Tibial artery (tissue), 4 donors: ENCODE results near the gene HCLS1.
"Not testable (repeated sequence)": the region's sequence is repeated elsewhere in the genome, so short reads cannot be mapped to it uniquely, and the experiment has no call there.

Experiments
- DNase-seq, 2 donors: peaks; one replicate each; pipeline ENCODE4 v3.0.0-alpha.2; 2019
- H3K27ac ChIP-seq, 2 donors: fragments of 200-600 bp; sonication (generic) in 1 of 2; 1 replicate in 1 of 2; 2 replicates in 1 of 2; pipeline ENCODE4 v1.5.1; 2018 to 2019; ENCODE audit warnings: mild to moderate bottlenecking in 1 of 2
- H3K27me3 ChIP-seq, 2 donors: fragments of 200-600 bp; sonication (generic) in 1 of 2; one replicate each; pipeline versions ENCODE4 v1.5.1 to v1.6.0; 2016 to 2019
- H3K36me3 ChIP-seq, 3 donors: fragments of 200-600 bp; sonication (generic) in 2 of 3; one replicate each; pipeline ENCODE4 v1.5.1; 2016 to 2019; ENCODE audit warnings: mild to moderate bottlenecking in 2 of 3
- H3K4me1 ChIP-seq, 4 donors: fragments of 200-600 bp; sonication (generic) in 2 of 4; 1 replicate in 3 of 4; 2 replicates in 1 of 4; pipeline ENCODE4 v1.5.1; 2016 to 2019
- H3K4me3 ChIP-seq, 2 donors: fragments of 200-600 bp; sonication (generic) in 1 of 2; 1 replicate in 1 of 2; 2 replicates in 1 of 2; pipeline ENCODE4 v1.5.1; 2018 to 2019; ENCODE audit warnings: mild to moderate bottlenecking in 2 of 2
- H3K9me3 ChIP-seq, 3 donors: fragments of 200-600 bp; sonication (generic) in 1 of 3; one replicate each; pipeline ENCODE4 v1.5.1; 2016 to 2019
- CTCF ChIP-seq, 2 experiments: fragments of 200-600 bp in 1 of 2; fragments of 450-650 bp in 1 of 2; IDR thresholded peaks; one replicate each; pipeline ENCODE4 v1.5.1; 2017 to 2019; ENCODE audit warnings: antibody characterized with exemption in 2 of 2, mild to moderate bottlenecking in 1 of 2, moderate library complexity in 1 of 2
- intact Hi-C: fragments of 100-400 bp; cut with DNase I; formaldehyde crosslinking; loops from one replicate; pipeline ENCODE4 v1.15.0; 2023; ENCODE audit warnings: low total_unique reads

Gene HCLS1

GRCh38 chr3:121619691-121620090 is 41.0 kb downstream of the HCLS1 start:
- intact Hi-C loops, result no loop called here
- H3K4me1 ChIP-seq, result no peaks in the 10 kb centered on the region
- no peaks in the 10 kb centered on the region for H3K27me3 ChIP-seq
- no peaks in the 10 kb centered on the region for H3K36me3 ChIP-seq
- TF ChIP-seq CTCF (IDR thresholded peaks at IDR 0.05), result no peak
- H3K4me3 ChIP-seq, result no peak overlapping the region
- H3K9me3 ChIP-seq, result no peaks in the 10 kb centered on the region
- no peak for DNase-seq
- no peak overlapping the region for H3K27ac ChIP-seq

- no peaks in the 10 kb centered on the region for H3K36me3 ChIP-seq
- TF ChIP-seq CTCF (IDR thresholded peaks at IDR 0.05), result no peak
- DNase-seq, result no peak
- H3K27ac ChIP-seq, result no peak overlapping the region
- intact Hi-C loops, result no loop called here
- no peak overlapping the region for H3K4me3 ChIP-seq
- no peaks in the 10 kb centered on the region for H3K27me3 ChIP-seq
- H3K9me3 ChIP-seq, result no peaks in the 10 kb centered on the region
- no peaks in the 10 kb centered on the region for H3K4me1 ChIP-seq
These were observed 54.6 kb downstream of the HCLS1 start for GRCh38 chr3:121606106-121606505.

GRCh38 chr3:121604759-121605158 is 55.9 kb downstream of the HCLS1 start:
- DNase-seq, result no peak
- Histone ChIP-seq H3K4me1 (no peaks in the 10 kb centered on the region), H3K27ac (no peak overlapping the region), H3K36me3 (no peaks in the 10 kb centered on the region), H3K9me3 (no peaks in the 10 kb centered on the region), H3K27me3 (no peaks in the 10 kb centered on the region), H3K4me3 (no peak overlapping the region)
- no peak for TF ChIP-seq CTCF (IDR thresholded peaks at IDR 0.05)
- intact Hi-C loops, result no loop called here

GRCh38 chr3:121601212-121601812 is 59.4 kb downstream of the HCLS1 start:
- no peak for DNase-seq
- no peaks in the 10 kb centered on the region for H3K36me3 ChIP-seq
- no peaks in the 10 kb centered on the region for H3K9me3 ChIP-seq
- H3K4me3 ChIP-seq, result no peak overlapping the region
- H3K27me3 ChIP-seq, result no peaks in the 10 kb centered on the region
- H3K27ac ChIP-seq, result no peak overlapping the region
- H3K4me1 ChIP-seq, result no peaks in the 10 kb centered on the region
- no peak for TF ChIP-seq CTCF (IDR thresholded peaks at IDR 0.05)
- intact Hi-C loops, result no loop called here

GRCh38 chr3:121599900-121600299 is 60.8 kb downstream of the HCLS1 start:
- H3K4me1 ChIP-seq, H3K27ac ChIP-seq, intact Hi-C loops, H3K4me3 ChIP-seq, H3K36me3 ChIP-seq, DNase-seq, H3K27me3 ChIP-seq, H3K9me3 ChIP-seq: not testable (repeated sequence)

- DNase-seq, result no peak
- TF ChIP-seq CTCF (IDR thresholded peaks at IDR 0.05), result no peak
- Histone ChIP-seq H3K4me1 (peaks cover 0 to 2% (median under 1%) of the 10 kb centered on the region in 4 donors), H3K27me3 (no peaks in the 10 kb centered on the region), H3K27ac (no peak overlapping the region), H3K36me3 (no peaks in the 10 kb centered on the region), H3K9me3 (no peaks in the 10 kb centered on the region), H3K4me3 (no peak overlapping the region)
- intact Hi-C loops, result no loop called here
These were observed 62.1 kb downstream of the HCLS1 start for GRCh38 chr3:121598564-121598963.
